Daoy (cell line): ENCODE results near the gene MAD1L1. TPM values are rescaled to one million over a fixed set of nuclear protein-coding genes. Genes with fewer than 3 reads are reported as not detected.
"Not testable (repeated sequence)": the region's sequence is repeated elsewhere in the genome, so short reads cannot be mapped to it uniquely, and the experiment has no call there.

Source experiments
- DNase-seq: peaks from one replicate; pipeline ENCODE4 v3.0.0-alpha.2; 2015; ENCODE audit warnings: low read depth
- total RNA-seq: library from RNA; depleted of rRNA; stranded (reverse); fragments of >200 nt; shearing (Covaris generic); gene quantifications from 2 replicates; pipeline ENCODE4 v1.2.3, GENCODE V29; 2014; rRNA removed

MAD1L1 gene
- total RNA-seq = 103 and 133 TPM in 2 replicates

DNA sequence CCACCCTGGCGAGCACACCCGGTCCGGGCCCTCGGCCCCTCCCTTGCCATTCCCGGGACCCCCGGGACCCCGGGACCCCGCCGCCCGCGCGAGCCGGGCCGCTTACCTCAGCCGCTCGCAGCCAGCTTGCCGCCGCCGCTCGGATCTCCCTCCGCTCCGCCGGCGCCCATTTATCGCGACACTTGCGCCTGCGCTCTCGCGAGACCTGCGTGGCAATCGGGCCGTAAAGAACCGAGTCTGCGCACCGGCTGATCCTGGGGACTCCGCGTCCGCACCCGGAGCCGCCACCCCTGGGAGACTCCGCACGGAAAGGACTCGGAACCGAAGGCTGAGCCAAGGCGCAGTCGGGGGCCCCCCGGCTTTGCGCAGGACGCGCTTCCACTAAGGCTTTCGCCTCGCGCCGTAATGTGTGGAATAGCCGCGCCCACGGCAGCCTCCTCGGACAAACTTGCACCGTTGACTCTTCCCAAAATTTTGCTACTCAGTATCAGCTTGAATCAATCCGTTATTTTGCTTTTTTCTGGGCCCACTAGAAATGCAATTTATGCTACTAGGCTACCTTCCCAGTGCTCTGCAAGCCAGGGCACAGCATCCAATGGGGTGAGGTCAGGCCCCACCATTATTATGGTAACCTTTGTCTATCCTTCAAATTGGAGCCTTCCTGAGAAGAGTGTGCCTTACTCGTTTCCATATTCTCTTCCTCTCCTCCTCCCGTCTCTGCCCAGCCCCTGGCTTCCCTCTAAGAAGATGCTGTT, at the start of gene MAD1L1:
Gene MAD1L1, minus strand, starts transcription at position 180 of the 755 bp plus-strand sequence. CDS start 2,812 bp downstream, outside the sequence.
- peak; percentile 95 for DNase-seq

DNA sequence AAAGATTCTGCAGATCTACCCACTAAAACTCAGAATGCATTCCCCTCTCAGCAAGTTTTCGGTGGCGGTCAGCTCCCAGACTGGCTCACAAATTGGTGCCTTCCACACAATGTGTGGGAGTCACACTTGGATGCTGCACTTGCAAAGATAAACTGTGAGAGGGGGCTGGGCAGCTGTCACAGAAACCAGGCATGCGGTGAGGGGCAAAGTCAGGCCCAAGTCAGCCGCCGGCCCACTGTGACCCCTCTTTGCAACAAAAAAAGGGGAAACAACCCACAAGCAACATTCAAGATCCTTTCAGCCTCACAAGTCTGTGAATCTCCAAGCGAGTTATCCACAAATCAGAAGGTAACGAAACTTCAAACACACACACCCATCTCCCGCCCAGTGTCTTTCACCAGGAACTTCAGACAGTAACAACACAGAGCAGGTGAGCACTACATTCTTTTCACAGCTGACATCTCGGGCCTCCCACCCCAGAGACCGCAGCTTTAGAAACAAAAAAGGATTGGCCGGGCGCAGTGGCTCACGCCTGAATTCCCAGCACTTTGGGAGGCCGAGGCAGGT, 49.5 kb upstream of the MAD1L1 start:
- DNase-seq = no peak

DNA sequence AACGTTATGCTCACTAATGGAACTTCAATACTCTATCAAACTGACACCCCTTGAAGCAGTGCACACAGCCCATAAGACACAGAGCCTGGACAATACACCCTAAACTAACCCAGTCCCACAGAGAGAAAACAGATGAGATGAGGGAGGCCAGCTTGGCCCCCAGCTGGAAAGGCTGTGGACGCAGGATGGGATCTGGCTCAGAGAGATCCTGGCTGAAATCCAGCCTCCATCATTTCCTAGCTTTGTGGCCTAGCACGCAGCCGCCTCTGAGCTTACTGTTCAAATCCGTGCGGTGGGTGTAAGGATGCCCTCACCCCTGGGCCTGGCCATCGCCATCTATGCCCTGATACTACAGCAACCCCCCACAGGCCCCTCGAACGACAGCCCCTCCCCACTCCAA, 48.8 kb upstream of the MAD1L1 start:
- no peak for DNase-seq

- no peak for DNase-seq
These were observed 47.7 kb upstream of the MAD1L1 start for GRCh38 chr7:2280424-2280823.

GRCh38 chr7:2279896-2280295, 47.2 kb upstream of the MAD1L1 start:
- no peak for DNase-seq

- DNase-seq = no peak
These were observed 45.3 kb upstream of the MAD1L1 start for GRCh38 chr7:2278026-2278425.

DNA sequence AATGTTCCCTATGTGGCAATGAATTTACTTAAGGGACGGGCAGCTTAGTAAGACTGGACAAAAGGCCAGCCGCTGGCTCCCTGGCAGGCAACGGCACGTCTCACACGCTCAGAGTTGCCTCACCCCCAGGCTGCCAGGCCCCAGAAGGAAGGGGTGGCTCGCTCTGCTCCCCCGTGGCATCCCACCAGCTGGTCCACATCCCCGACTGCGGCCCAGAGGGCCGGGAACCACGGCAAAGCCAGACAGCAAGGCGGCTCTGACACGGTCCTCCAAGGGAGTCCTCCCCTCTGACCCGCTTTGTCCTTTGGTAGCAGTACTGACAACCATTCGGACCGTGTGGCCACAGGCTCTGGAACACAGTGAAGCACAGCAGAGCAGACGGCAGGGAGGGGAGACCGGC, 43.4 kb upstream of the MAD1L1 start:
- DNase-seq = no peak

DNA sequence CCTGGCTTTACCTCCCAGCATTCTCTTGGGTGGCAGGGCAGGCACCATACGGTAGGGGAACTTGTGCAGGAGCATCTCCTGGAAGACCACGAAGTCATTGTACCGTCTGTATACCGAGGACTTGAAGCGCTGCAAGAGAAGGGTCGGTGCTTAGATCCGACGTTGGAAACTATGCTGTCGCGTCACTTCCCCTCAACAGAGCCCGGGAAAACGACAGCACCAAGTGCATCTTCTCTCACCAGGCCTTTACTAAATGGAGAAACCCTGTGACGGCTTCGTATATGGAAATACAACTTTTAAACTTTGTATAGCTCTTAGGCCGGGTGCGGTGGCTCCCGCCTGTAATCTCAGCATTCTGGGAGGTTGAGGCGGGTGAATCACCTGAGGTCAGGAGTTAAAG, 42.4 kb upstream of the MAD1L1 start:
- no peak for DNase-seq

GRCh38 chr7:2274666-2275065, 41.9 kb upstream of the MAD1L1 start:
- DNase-seq = no peak

- DNase-seq = no peak
These were observed 41.1 kb upstream of the MAD1L1 start for GRCh38 chr7:2273866-2274265.

- no peak for DNase-seq
These were observed 39.3 kb upstream of the MAD1L1 start for GRCh38 chr7:2272031-2272430.

DNA sequence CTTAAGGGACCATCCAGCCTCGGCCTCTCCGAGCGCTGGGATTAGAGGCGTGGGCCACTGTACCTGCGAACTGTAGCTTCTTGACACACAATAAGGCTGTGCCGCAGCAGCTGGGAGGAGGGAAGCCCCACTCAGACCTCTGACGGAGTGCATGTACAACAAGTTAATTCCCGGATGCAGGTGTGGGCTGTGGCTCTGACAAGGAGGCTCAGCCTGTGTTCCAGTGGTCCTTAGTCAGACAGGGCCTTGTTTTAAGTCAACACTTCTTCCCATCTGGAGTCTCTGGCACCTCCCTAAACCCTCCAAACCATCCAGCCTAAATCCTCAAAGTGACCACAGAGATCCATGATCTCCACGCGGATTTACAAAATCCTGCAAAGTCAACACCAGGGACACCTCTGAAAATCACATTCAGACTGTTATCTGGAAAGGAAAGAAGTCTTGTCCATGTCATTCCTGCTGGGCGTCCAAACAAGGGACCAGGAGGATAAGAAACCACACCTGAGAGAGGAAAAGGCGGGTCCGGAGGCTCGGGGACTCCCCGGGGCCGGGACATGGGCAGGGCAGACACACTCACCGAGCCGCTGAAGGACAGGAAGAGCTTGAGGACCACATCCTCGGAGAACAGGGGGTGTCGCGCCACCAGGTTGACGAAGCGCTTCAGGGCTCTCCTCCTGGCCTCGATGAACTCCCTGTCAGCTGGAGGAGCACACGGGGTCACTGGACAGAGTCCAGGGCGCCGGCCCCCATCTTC, 38.7 kb upstream of the MAD1L1 start:
- no peak for DNase-seq

GRCh38 chr7:2270495-2270894, 37.8 kb upstream of the MAD1L1 start:
- no peak for DNase-seq

- DNase-seq = no peak
These were observed 37.3 kb upstream of the MAD1L1 start for GRCh38 chr7:2269991-2270460.

- not testable (repeated sequence) for DNase-seq
These were observed 36.6 kb upstream of the MAD1L1 start for GRCh38 chr7:2269089-2269990.

- DNase-seq = peak; percentile 83
These were observed 34.2 kb upstream of the MAD1L1 start for GRCh38 chr7:2266911-2267310.

- no peak for DNase-seq
These were observed 31.4 kb upstream of the MAD1L1 start for GRCh38 chr7:2264158-2264557.

DNA sequence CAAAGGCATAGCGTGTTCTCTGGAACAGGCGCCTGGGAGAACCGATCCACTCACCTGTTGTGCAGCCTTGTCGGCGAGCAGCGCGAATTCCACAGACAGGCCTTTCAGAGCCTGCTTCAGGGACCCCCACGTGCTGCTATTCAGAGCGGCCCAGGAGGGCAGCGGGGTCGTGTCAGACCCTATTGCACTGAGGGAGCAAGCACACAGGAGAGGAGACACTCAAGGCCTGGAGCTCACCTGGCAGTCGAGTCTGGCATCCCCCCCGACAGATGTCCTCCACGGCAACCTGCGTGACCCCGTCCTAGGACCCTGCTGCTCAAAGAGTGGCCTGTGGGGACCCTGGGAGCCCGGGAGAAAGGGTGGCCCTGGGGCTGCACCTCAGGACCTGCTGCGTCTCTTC, 30.4 kb upstream of the MAD1L1 start:
- no peak for DNase-seq

GRCh38 chr7:2261611-2262010, 28.9 kb upstream of the MAD1L1 start:
- DNase-seq = no peak

GRCh38 chr7:2260820-2261219, 28.1 kb upstream of the MAD1L1 start:
- peak; percentile 76 for DNase-seq

GRCh38 chr7:2259480-2259879, 26.7 kb upstream of the MAD1L1 start:
- no peak for DNase-seq
